DND-41 (cell line): Measurements from ENCODE around the gene DRGX.

ENCODE experiments used
- ATAC-seq: fragments of 200-7000 bp; cut with Tn5 transposase; 3 replicates; pipeline ENCODE4 v1.9.1; 2021; ENCODE audit warnings: low read depth; ENCODE audit not compliant: insufficient read depth
- DNase-seq: peaks from one replicate; pipeline ENCODE4 v3.0.0-alpha.2; 2020
- H2AFZ ChIP-seq: 2 replicates; pipeline ENCODE4 v1.6.0; 2012; ENCODE audit warnings: low read depth, low read length
- H3K27ac ChIP-seq: 2 replicates; pipeline ENCODE4 v1.5.1; 2012; ENCODE audit warnings: low read length, inconsistent platforms
- H3K27me3 ChIP-seq: fragments of 200-600 bp; sonication (generic); 2 replicates; pipeline ENCODE4 v1.6.0; 2012; ENCODE audit warnings: low read length, mild to moderate bottlenecking, inconsistent platforms; ENCODE audit not compliant: insufficient read depth, poor library complexity
- H3K36me3 ChIP-seq: 2 replicates; pipeline ENCODE4 v1.5.1; 2012; ENCODE audit warnings: low read length, inconsistent platforms; ENCODE audit not compliant: insufficient read depth
- H3K4me1 ChIP-seq: 2 replicates; pipeline ENCODE4 v1.5.1; 2012; ENCODE audit warnings: mild to moderate bottlenecking, low read length; ENCODE audit not compliant: insufficient read depth
- H3K4me2 ChIP-seq: 2 replicates; pipeline ENCODE4 v1.6.0; 2012; ENCODE audit warnings: mild to moderate bottlenecking, moderate library complexity, low read length, inconsistent platforms; ENCODE audit not compliant: insufficient read depth
- H3K4me3 ChIP-seq, 2 experiments: fragments of 200-600 bp in 1 of 2; shearing (Covaris generic) in 1 of 2; 2 replicates each; pipeline ENCODE4 v1.5.1; 2012 to 2016; ENCODE audit warnings: inconsistent platforms in 2 of 2, low read length in 2 of 2, mild to moderate bottlenecking in 2 of 2, low read depth in 1 of 2, moderate library complexity in 1 of 2
- H3K79me2 ChIP-seq: 2 replicates; pipeline ENCODE4 v1.6.0; 2012; ENCODE audit warnings: low read length, inconsistent platforms; ENCODE audit not compliant: insufficient read depth
- H3K9ac ChIP-seq: 2 replicates; pipeline ENCODE4 v1.6.0; 2012; ENCODE audit warnings: low read depth, mild to moderate bottlenecking, inconsistent platforms, low read length, moderate library complexity
- H3K9me3 ChIP-seq: 2 replicates; pipeline ENCODE4 v1.5.1; 2012; ENCODE audit warnings: low read length, moderate library complexity, mild to moderate bottlenecking, inconsistent platforms; ENCODE audit not compliant: insufficient read depth, severe bottlenecking
- H4K20me1 ChIP-seq: 2 replicates; pipeline ENCODE4 v1.6.0; 2012; ENCODE audit warnings: low read length; ENCODE audit not compliant: insufficient read depth
- CTCF ChIP-seq: IDR thresholded peaks from 2 replicates; pipeline ENCODE4 v1.5.1; 2012; ENCODE audit warnings: borderline replicate concordance, low read length, moderate library complexity, mild to moderate bottlenecking; ENCODE audit not compliant: poor library complexity, severe bottlenecking; ENCODE audit errors: extremely low read depth
- EZH2 ChIP-seq: IDR thresholded peaks from 3 replicates; pipeline ENCODE4 v1.6.1; 2012; ENCODE audit warnings: borderline replicate concordance, low read depth, mild to moderate bottlenecking, moderate library complexity, low read length, inconsistent platforms; ENCODE audit not compliant: severe bottlenecking

Gene DRGX

GRCh38 chr10:49322371-49323170, 73.3 kb downstream of the DRGX start:
- Histone ChIP-seq H4K20me1 (no peaks in the 10 kb centered on the region), H3K4me2 (no peak overlapping the region), H3K36me3 (no peaks in the 10 kb centered on the region), H3K4me3 (no peak overlapping the region), H3K9ac (no peak overlapping the region), H3K4me1 (no peaks in the 10 kb centered on the region), H3K27ac (no peak overlapping the region), H3K27me3 (no peaks in the 10 kb centered on the region), H3K79me2 (no peaks in the 10 kb centered on the region), H2AFZ (no peak overlapping the region), H3K9me3 (no peaks in the 10 kb centered on the region)
- TF ChIP-seq EZH2: no peak
- no peak for TF ChIP-seq CTCF
- ATAC-seq (no peak), DNase-seq (no peak)

- H3K79me2 ChIP-seq: no peaks in the 10 kb centered on the region
- no peak overlapping the region for H3K27ac ChIP-seq
- H3K27me3 ChIP-seq: no peaks in the 10 kb centered on the region
- no peak for DNase-seq
- TF ChIP-seq EZH2: no peak
- H2AFZ ChIP-seq: no peak overlapping the region
- no peak overlapping the region for H3K4me2 ChIP-seq
- H3K4me1 ChIP-seq: no peaks in the 10 kb centered on the region
- H3K36me3 ChIP-seq: no peaks in the 10 kb centered on the region
- H3K9me3 ChIP-seq: no peaks in the 10 kb centered on the region
- H3K9ac ChIP-seq: no peak overlapping the region
- no peak overlapping the region for H3K4me3 ChIP-seq
- no peaks in the 10 kb centered on the region for H4K20me1 ChIP-seq
- ATAC-seq: no peak
Measured at GRCh38 chr10:49321021-49321420, 74.9 kb downstream of the DRGX start.

GRCh38 chr10:49320191-49320590, 75.7 kb downstream of the DRGX start:
- DNase-seq (no peak), ATAC-seq (no peak)
- H3K4me3 ChIP-seq: no peak overlapping the region
- no peaks in the 10 kb centered on the region for H3K79me2 ChIP-seq
- no peaks in the 10 kb centered on the region for H3K4me1 ChIP-seq
- H3K27me3 ChIP-seq: no peaks in the 10 kb centered on the region
- H4K20me1 ChIP-seq: no peaks in the 10 kb centered on the region
- no peak overlapping the region for H3K4me2 ChIP-seq
- H3K36me3 ChIP-seq: no peaks in the 10 kb centered on the region
- no peak for TF ChIP-seq EZH2
- TF ChIP-seq CTCF: no peak
- H3K9me3 ChIP-seq: no peaks in the 10 kb centered on the region
- H3K9ac ChIP-seq: no peak overlapping the region
- H2AFZ ChIP-seq: no peak overlapping the region
- H3K27ac ChIP-seq: no peak overlapping the region

GRCh38 chr10:49319206-49319605, 76.7 kb downstream of the DRGX start:
- no peaks in the 10 kb centered on the region for H3K27me3 ChIP-seq
- no peak overlapping the region for H2AFZ ChIP-seq
- no peak overlapping the region for H3K27ac ChIP-seq
- no peak overlapping the region for H3K4me3 ChIP-seq
- no peaks in the 10 kb centered on the region for H3K79me2 ChIP-seq
- no peak overlapping the region for H3K9ac ChIP-seq
- DNase-seq (no peak), ATAC-seq (no peak)
- no peaks in the 10 kb centered on the region for H3K9me3 ChIP-seq
- H3K4me2 ChIP-seq: no peak overlapping the region
- no peaks in the 10 kb centered on the region for H4K20me1 ChIP-seq
- H3K36me3 ChIP-seq: no peaks in the 10 kb centered on the region
- no peaks in the 10 kb centered on the region for H3K4me1 ChIP-seq
- no peak for TF ChIP-seq CTCF
- TF ChIP-seq EZH2: no peak
